ENCODE results near the gene SLC39A1.
"Not testable (repeated sequence)": the region's sequence is repeated elsewhere in the genome, so short reads cannot be mapped to it uniquely, and the experiment has no call there.

SLC39A1 gene

DNA sequence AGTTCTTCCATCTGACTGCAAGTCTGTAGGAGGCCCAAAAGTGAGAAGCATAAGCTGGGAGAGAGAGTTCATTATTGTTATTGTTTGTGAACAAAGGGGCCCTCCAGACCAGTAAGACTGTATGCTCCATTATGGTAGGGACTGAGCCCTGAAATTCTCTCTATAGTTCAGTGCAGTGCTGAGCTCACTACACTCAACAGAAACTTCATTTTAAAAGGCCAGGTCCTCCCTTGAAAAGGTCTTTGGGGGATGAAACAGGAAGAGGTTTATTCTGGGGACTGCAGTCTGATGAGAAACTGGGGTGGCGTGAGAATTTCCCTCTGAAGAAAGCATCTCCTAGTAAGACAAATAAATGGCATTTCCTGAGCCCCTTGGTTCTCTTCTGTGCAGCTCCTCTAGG, 35.1 kb downstream of the SLC39A1 start:
- no peak for DNase-seq

DNA sequence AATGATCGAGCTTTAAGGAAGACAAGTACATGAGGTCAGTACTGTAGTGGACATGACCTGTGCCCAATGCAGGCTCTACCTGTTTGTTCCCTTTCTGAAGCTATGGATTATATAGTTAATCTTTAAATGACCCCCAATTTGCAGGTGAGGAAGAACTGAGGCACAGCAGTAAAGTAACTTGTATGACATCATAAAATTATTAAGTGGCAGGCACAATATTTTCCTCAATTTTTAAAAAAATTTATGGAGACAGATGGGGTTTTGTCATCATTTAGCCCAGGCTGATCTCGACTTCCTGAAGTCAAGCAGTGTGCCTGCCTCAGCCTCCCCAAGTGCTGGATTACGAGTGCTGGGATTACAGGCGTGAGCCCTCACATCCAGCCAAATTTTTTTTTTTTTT, 36.9 kb downstream of the SLC39A1 start:
- DNase-seq, result no peak

DNA sequence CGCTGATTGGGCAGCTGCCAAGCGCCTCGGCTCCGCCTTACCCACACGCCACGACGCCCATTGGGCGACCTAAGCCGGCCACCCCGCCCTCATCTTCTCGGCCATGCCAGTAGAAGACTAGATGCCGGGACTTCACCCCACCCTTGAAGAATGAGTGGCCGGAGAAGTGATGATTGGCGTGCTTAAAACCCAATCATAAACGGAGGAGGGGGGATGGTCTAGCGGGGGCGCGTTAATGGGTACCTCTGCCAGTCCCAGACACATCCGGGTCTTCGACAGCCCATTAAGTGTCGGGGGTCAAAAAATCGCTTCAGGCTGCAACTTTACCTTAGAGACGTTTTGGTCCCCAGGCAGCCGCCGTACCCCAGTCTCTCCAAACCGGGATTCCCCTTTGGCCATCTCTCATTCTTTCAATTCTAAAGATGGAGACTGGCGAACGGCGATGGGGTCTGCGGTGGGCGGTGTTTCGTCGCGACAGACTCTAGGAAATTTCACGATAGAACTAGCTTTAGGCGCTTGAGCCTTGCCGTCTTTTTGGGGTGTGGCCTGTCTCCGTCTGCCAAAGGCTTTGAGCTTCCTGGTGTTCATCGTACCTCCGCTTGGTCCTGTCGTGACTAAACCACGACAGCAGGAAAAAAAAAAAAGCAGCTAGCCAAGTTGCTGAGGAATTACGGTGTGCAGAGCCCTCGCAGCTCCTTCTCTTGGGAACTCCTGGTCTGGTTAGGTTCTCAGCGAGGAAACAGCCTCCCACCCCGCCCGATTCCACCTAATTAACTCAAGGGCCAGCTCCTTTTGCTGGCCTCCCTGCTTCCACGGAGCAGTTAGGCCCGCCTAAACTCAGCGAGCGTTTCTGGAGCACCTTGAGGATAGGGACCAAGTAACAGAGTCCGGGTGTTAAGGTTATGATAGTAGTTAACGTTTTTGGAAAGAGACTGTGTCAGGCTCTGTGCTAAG, 40.1 kb downstream of the SLC39A1 start, which contains the start of gene GATAD2B:
TSS of gene GATAD2B (minus strand) at position 1 of the 954 bp plus-strand sequence. CDS start 94,625 bp downstream, outside the sequence.
- DNase-seq, result peak; percentile 99

DNA sequence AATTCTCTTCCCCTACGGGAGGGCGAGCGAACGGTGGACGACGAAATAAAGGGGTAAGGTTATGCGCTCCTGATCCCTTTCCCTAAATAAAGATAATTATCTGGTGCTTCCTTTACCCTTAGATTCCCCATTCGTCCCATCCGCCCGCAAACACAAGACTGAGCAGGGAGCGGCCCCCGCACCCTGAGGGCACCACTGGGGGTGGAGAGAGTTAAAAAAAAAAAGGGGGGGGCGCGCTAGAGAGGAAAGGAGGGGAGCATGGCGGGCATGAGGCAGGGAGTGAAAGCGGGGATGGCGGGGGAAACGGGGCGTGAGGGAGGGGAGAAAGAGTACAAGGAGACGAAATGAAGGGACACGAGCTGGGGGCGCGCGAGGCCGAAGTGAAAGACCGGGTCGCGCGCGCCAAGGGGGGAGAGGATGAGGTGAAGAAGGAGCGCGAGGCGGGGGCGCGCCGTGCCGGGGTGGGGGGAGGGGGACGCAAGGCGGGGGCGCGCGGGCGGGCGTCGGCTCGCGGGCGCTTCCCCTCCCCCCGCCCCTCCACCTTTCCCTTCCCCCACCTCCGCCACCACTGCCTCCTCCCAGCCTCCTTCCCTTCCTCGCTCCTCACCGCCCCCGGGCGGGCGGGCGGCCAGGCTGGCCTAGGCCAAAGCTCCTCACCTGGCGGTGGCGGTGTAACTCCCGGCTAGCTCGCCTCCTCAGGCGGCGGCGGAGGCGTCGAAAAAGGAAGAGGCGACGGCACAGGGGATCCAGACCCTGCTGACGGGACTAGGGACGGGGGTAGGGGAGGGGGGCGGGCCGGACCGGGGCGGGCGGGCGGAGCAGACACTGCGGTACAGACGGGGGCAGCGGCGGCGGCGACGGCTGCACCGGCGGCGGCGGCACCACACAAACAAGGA, 41.0 kb downstream of the SLC39A1 start:
- peak; percentile 65 for DNase-seq

DNA sequence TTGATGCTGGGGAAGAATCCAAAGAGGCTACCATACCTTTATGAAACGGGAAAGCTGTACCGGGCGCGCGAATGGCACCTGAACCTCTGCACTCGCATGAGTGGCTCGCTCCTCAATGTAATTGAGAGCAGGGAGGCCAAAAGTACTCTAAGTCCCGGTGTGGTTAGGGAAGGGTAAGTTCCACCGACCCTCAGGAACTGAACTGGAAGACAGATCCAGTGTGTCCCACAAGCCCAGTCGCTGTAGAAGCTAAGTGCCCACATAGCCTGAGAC, 41.6 kb downstream of the SLC39A1 start:
- no peak for DNase-seq

DNA sequence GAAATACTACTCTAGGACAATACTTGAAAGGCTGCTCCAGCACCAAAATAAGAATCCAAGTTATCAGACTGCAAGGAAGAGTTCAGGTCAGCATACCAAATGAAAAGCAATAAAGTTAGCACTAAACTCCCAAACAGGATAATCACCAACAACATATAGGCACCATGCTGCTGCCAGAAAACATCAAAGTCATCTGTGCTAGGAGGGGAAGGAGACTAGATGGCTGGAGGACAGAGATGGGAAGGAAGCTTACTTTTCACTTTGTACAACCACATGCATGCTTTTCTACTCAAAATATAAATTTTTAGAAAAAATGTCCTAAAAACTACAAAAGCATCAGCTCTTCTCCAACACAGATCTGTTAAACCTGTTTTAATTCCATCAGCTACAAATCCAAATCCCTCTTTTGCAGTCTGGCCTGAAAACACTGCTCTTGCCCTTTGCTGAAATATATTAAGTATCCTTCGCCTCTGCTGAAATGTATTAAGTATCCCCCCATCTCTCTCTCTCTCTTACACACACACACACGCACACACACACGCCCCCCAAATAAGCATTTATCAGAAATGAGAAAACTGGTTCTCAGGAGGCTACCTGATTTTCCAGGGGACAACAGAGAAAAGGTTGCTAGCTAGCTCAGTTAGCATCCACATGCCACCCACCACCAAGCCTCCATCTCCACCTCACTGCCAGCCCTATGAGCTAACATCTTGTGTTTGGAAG, 42.1 kb downstream of the SLC39A1 start:
- no peak for DNase-seq

DNA sequence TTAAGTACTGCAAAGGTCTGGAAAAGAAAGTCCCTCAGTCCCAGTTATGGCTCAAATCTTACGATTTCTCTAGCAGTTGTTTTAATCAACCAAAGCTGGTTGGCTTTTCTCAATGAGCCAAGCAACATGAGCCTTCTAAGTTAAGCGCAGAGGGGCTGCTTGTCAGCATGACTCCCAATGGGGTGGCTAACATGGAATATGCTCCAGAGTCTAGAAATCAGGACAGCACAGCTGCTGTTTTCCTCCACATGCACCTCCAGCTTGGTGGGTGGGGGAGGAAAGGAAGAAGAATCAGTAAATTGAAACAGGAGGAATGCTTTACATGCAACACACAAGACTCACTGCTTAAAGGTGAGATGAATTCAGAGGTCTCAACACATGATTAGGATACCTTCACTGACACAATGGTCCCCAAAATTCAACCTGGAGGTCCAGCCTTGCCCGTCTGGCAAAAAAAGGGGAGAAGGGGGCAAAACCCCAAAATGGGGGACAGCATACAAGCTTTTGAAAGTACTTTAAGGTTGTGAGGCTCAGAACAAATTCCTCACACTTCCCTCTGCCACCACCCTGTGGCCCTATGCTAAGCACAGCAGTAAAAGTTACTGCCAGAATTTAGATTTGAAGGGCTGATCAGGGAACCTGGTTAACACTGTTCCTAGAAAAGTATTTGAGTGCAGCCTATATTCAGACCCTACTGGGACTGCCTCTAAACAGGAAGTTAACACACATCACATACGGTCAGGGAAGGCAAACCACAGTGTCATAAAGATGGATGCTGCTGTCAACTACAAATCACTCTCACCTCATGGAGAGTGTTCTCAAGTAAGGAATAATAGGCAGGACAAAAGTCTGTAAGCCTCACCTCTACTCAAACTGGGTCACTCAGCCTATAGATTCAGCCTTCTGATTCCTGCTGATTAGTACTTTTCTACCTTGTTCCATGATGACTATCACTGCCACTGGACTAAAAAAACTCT, 43.2 kb downstream of the SLC39A1 start:
- DNase-seq, result no peak

DNA sequence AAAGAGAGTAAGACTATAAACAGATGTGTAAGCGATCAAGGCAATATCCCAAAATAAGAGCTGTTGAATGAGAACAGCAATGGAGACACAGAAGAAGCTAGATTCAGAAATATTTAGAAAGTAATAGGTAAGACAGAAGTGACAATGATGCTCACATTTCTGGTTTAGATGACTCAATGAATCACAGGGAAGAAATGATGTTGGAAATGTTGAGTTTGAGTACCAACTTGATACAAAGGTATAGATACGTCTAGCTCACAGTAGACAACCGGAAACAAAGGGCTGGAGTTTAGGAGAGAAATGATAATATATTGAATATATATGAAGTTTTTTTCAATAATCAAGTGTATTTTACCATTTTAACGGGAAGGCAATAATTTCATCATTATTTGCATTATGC, 47.0 kb downstream of the SLC39A1 start:
- no peak for DNase-seq

DNA sequence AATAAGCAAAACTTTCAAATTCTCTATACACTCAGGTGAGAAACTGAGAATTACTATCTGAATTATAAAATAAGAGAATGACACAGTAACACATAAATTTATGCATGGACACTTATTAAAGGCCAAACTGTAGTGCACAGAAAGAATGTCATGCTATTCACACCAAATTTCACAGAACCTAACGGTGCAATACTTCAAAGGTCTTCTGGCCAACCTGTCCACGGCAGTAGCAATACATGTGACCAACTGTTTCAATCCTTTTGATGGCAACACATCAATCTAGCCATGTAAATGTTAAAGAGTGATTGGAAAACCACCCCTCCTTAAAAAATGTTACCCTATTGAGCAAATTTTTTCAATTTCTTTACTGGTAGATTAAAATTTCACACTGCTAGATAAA, 51.0 kb downstream of the SLC39A1 start:
- DNase-seq, result no peak

DNA sequence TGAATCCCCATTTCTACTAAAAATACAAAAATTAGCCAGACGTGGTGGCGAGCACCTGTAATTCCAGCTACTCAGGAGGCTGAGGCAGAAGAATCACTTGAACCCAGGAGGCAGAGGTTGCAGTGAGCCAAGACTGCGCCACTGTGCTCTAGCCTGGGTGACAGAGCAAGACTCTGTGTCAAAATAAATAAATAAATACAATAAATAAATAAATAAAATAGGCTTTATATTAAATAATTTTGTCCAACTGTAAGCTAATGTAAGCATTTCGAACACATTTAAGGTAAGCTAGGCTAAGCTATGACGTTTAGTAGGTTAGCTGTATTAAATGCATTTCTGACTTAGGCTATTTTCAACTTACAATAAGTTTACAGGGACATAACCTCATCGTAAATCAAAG, 52.8 kb downstream of the SLC39A1 start:
- not testable (repeated sequence) for DNase-seq
